Central memory CD4-positive, alpha-beta T cell (primary cell): ENCODE data around the gene NUP42.
"Not testable (repeated sequence)": the region's sequence is repeated elsewhere in the genome, so short reads cannot be mapped to it uniquely, and the experiment has no call there.

Experiments
- DNase-seq: peaks from one replicate; pipeline ENCODE4 v3.0.0; 2022

The NUP42 gene

GRCh38 chr7:23204241-23204640 is 22.4 kb downstream of the NUP42 start:
- no peak for DNase-seq

- no peak for DNase-seq
Measured at GRCh38 chr7:23205577-23205908, 23.7 kb downstream of the NUP42 start.

GRCh38 chr7:23205909-23206767 is 24.3 kb downstream of the NUP42 start:
- peak; percentile 3 for DNase-seq

GRCh38 chr7:23207021-23207420 is 25.2 kb downstream of the NUP42 start:
- no peak for DNase-seq

GRCh38 chr7:23207884-23208283 is 26.0 kb downstream of the NUP42 start:
- no peak for DNase-seq

- no peak for DNase-seq
Measured at GRCh38 chr7:23208316-23208715, 26.5 kb downstream of the NUP42 start.

- DNase-seq = no peak
Measured at GRCh38 chr7:23210506-23210905, 28.7 kb downstream of the NUP42 start.

GRCh38 chr7:23211589-23211988 is 29.7 kb downstream of the NUP42 start:
- DNase-seq = no peak

- DNase-seq = no peak
Measured at GRCh38 chr7:23212395-23212794, 30.5 kb downstream of the NUP42 start.

GRCh38 chr7:23212841-23213240 is 31.0 kb downstream of the NUP42 start:
- DNase-seq = no peak

GRCh38 chr7:23213755-23214154 is 31.9 kb downstream of the NUP42 start:
- DNase-seq = no peak

- DNase-seq = no peak
Measured at GRCh38 chr7:23214423-23214822, 32.6 kb downstream of the NUP42 start.

GRCh38 chr7:23214938-23215337 is 33.1 kb downstream of the NUP42 start:
- no peak for DNase-seq

- no peak for DNase-seq
Measured at GRCh38 chr7:23216021-23216420, 34.2 kb downstream of the NUP42 start.

- DNase-seq = no peak
Measured at GRCh38 chr7:23218196-23218595, 36.3 kb downstream of the NUP42 start.

GRCh38 chr7:23220690-23221305 is 39.0 kb downstream of the NUP42 start:
- no peak for DNase-seq

- no peak for DNase-seq
Measured at GRCh38 chr7:23222439-23223030, 40.7 kb downstream of the NUP42 start.

- DNase-seq = not testable (repeated sequence)
Measured at GRCh38 chr7:23224364-23224763, 42.5 kb downstream of the NUP42 start.

GRCh38 chr7:23226844-23227450 is 45.1 kb downstream of the NUP42 start:
- DNase-seq = no peak

- DNase-seq = no peak
Measured at GRCh38 chr7:23228412-23228811, 46.6 kb downstream of the NUP42 start.

- DNase-seq = no peak
Measured at GRCh38 chr7:23230641-23231101, 48.8 kb downstream of the NUP42 start.

GRCh38 chr7:23232966-23233365 is 51.1 kb downstream of the NUP42 start:
- no peak for DNase-seq

- DNase-seq = no peak
Measured at GRCh38 chr7:23234569-23235296, 52.9 kb downstream of the NUP42 start.
